ENCODE measurements around the gene GALNT7.

Gene GALNT7

GRCh38 chr4:173237762-173238161, 69.2 kb downstream of the GALNT7 start:
- DNase-seq: no peak

GRCh38 chr4:173240696-173241095, 72.1 kb downstream of the GALNT7 start:
- no peak for DNase-seq

DNA sequence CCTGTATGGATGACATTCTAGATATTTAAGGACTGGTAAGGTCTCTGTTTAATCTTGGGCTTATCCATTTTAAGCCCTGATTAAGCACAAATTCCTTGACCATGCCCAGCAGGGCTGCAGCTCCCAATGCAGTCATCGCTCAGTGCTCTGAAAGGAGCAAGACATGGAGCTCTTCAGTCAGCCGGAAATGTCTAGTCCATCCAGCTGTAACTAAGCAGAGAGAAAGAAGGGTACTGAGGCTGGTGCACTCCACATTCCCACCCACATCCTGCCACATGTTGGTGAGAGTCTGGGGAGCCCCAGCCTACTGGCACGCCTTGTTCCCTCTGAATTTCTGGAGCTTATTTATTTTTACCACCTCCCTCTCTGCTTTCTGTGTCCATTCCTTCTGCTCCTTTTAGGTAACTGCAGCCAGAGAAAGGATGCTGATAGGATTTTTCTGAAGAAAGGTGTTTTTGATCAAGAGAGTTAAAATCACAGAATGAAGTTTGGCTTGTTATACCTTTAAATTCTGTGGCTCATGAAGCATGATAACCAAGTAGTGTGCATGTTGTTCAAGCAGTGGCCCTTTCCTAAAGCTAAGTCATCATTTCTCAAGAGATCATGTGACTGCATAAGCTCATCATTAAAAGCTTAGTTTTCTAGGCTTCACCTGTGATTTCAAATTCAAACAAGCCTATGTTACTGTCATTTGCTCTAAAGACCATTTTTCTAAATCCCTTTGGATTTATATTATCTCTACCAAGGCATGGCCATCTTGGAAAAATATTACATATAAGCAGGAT, 74.0 kb downstream of the GALNT7 start:
- no peak for DNase-seq

DNA sequence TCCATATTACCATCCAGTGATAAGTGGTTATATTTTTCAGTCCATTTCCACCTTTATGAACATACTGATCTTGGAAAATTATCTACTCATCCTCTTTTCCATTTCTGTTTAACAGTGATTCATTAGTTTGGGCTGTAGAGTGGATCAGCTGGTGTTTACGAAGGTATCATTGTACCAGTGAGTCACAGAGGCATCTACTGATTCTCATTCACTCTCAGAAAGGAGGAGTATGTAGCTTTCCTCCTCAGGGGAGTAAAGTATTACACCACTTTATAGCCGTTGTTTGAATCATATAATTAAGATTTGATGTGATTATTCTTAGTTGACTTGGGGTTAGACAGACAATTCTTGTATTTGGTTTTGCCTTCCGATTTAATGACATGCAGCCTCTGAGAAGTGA, 74.7 kb downstream of the GALNT7 start:
- no peak for DNase-seq

GRCh38 chr4:173243917-173244658, 75.5 kb downstream of the GALNT7 start:
- no peak for DNase-seq

DNA sequence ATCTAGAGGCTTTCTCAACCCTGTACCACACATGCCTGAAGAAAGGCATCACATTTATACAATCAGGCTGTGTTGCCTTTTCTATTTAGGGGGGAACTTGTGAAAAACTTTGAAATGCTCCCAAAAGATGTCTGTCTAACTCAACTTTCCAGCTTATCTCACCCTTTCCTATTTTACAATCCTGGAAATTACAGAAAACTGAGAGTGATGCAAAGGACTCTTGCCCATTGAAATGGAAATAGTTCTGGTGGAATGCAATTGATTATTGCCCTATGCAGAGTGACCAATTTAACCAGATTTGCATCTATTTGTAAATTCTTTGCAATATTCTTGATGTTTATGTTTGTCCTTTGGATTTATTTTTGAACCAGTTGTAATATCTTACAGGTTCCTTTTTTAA, 77.3 kb downstream of the GALNT7 start:
- no peak for DNase-seq

DNA sequence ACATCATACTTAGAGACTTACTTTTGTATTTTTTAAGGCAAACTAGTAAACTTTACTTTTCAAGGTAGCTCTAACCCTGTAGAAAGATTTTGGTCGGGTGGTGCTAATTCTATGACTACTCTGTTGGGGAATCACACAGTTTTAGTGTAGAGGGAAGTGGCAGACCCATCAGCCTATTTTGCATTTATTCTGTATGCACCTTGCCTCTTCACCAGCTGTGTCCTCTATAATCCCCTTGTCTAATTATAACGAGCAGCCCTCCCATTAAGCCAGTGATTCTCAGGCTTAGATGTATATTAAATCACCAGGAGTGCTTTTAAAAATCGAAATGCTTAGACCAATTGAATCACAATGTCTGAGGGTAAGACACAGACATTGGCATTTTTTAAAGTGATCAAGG, 78.1 kb downstream of the GALNT7 start:
- no peak for DNase-seq

DNA sequence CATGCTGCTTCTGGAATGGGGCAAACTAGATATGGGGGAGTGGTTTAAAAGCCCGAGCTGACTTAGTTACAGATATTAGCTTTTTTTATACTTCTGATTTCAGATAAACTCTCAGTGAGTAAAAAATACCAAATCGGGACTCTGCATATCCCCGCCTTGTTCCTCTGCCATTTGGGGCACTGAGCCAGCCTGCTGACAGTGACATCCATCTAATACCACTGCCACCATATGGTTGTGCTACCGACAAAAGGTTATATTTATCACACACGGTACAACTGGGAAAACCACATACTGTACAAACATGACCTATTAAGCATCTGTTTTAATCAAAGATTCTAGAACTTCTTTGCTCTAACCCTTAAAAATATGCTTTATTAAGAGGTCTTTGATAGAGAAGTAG, 78.7 kb downstream of the GALNT7 start:
- no peak for DNase-seq

DNA sequence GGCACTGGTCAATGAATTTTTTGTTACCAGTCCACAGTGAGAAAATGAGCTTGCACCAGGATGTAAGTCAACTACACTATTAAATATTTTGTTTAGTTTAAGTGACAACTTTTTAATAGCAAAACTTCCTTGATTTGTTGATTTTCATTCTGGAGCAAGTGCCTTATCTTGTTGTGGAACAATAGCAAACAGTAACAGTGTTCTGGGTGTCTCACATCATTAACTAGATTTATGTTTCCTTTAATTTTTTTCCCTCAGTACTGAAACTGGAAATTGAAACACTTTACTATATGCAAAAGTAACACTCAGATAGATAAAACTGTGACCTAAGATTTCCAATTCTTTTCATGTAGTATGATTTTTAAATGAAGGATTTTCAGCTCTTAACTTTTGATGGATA, 80.1 kb downstream of the GALNT7 start:
- no peak for DNase-seq

GRCh38 chr4:173252024-173252935, 83.7 kb downstream of the GALNT7 start:
- peak; percentile 20 to 32 for DNase-seq

DNA sequence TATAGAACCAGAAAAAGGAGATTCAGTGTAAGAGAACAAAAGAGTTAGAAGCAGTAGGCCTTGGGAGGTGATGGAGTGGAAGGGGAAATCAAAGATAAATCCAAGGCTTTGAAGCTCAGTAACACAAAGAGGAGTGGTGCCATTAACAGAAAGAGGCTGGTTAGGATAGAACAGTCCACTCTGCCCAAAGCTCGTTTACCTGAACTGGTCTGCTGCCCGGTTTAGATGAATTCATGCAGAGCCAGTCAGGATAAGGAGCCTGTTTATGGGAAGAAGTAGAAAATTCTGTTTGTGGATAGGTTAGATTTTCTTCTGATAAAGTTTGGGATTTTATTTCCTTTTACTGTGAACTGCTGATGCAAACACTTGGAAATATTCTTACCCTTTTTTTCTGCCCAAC, 85.0 kb downstream of the GALNT7 start:
- no peak for DNase-seq

DNA sequence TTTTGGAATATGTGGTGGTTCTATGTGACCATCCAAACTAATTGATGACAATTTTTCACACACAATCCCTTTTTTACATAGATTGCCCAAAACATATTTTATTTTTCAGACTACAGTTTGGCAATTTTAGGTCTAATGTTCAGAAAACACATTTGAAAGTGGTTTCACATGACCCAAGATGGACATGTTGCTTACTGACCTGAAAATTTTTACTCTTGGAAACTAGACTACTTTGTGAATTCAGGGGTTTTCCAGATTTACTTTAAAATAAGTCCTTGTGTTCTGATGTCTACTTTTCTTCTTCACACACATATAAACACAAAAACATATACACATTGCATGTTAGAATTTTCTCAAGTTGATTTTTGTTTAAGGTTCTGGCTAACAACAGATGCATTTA, 86.0 kb downstream of the GALNT7 start:
- DNase-seq: no peak

GRCh38 chr4:173256825-173257224, 88.2 kb downstream of the GALNT7 start:
- no peak for DNase-seq

DNA sequence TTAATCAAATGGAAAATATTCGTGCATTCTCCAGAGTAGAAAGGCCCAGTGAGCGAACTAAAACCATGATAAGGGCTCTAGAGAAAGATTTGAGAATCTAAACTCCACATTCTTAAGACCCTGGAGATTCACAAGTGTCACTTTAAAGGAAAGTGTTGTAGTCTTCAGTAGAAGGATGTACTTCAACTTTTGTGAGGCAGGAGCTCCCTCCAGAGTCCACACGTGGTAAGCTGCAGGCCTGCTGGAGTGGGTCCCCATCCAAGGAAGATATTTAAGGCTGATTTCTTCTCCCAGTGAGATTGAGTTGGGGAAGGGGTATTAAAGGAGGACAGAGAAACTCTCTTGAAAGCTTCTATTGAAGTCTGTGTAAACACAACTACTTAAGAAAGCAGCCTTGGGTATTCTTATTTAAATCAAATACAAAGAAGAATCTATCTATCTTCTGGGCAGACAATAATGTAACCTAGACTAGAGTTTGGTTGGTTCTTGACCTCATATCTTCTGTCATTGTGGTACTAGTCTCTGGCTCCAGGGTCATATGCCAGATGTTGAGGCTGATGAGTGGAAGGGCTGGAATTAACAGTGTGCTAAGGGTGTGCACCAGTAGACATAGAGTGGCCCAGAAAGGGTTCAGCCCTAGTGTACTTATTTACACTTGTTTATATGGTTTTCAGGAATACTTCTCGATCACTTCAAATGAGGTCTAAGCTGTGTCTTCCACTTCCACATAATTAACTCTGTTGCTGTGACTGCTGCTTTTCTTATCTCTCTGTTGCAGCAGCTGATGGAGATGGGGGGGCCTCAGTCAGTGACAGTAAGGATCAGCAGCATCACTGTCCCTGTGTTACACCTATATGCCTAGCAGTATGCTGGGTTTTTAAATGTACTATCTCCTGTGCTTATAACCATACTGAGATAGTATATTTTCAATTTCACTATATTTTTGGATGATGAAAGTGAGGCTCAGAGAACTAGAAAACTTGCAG, 89.4 kb downstream of the GALNT7 start:
- no peak for DNase-seq

GRCh38 chr4:173258866-173259265, 90.3 kb downstream of the GALNT7 start:
- DNase-seq: no peak

DNA sequence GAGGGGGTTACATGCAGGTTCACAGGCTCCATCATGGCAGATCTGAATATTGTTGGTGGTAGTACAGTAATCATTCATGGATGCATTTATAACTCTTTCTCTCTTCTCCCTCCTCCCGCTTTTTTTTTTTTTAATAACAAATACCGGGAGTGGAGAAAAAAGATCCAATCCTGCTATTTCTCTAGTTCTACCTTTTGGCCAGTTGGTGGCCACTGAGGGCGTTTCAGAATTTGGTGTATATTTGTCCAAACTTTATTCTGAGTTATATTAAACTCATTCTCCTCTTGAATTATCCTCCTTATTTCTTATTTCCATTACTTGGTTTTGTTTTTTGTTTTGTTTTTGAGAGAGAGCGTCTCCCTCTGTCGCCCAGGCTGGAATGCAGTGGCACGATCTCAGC, 90.7 kb downstream of the GALNT7 start:
- no peak for DNase-seq

GRCh38 chr4:173261052-173261451, 92.4 kb downstream of the GALNT7 start:
- DNase-seq: no peak

GRCh38 chr4:173262375-173262774, 93.8 kb downstream of the GALNT7 start:
- no peak for DNase-seq

DNA sequence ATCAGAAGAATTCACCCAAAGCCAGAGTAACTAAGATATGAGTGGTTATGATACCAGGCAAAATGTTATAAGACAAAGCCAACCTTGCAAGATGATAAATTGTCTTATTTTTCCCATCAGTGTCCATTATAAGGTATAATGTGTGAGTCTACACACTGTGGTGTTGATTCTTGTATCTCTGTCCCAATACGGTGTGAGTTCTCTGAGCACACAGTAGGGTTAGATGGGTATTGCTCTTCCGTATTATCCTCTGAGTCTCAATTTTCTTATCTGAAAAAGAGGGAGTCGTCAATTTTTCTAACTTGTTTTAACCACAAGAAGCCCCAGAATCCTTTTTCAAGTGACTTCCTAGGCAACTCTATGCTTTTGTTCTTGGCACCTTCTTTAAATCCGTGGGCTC, 95.6 kb downstream of the GALNT7 start:
- no peak for DNase-seq

DNA sequence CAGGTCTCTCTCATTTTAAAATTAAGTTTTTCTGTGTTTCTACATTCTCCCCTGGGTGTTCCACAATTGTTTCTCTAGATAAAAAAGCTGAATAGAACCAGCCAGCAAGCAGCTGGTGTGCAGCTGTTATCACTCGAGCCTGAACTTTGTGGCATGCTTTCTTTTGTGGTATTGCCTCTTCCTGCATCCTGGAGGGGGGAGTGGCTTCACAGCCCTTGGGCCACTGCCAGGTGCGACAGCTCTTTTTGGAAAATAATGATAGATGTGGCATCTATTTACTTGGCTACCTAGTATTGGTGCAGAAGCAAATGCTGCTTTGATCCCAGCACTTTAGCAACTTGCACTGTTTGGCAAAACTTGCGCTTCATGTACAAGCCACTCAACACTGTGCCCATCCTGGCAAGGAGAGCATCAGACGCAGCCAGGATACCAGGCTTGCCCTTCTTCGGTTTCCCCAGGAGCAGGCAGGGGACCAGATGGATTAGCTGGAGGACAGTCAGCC, 96.1 kb downstream of the GALNT7 start:
- peak; percentile 31 to 60 for DNase-seq

DNA sequence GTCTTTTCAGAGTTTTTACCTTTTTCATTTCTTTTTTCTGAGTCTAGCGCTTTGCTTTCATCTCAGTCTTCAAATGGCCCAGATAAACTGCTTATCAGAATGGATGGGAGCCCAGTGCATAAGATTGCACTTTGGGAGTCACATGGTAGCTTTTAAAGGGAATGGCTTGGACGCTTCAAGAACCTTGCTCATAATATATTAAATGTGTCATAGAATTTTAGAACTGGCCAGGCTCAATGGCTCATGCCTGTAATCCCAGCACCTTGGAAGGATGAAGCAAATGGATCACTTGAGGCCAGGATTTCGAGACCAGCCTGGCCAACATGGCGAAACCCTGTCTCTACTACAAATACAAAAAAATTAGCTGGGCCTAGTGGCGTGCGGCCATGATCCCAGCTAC, 97.1 kb downstream of the GALNT7 start:
- DNase-seq: no peak

DNA sequence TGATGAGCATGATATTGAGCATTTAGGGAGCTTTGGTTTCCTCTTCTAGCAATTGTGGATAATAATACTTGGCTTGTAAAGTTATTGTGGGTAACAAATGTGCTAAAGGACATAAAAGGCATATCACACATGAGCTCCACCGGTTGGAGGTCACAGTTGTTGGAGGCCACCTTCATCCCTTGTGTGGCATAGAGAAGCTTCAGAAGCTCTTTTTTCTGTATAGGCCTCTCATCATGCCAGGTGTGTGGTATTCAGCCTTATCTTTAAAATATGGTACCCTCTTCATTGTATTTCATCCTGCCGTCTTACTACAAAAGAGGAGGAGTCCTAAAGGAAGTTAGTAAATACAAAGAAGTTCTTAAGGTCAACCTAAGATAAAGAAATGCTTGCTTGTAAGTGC, 99.1 kb downstream of the GALNT7 start:
- DNase-seq: no peak
